ENCODE measurements around the gene SERINC5.

SERINC5 gene

DNA sequence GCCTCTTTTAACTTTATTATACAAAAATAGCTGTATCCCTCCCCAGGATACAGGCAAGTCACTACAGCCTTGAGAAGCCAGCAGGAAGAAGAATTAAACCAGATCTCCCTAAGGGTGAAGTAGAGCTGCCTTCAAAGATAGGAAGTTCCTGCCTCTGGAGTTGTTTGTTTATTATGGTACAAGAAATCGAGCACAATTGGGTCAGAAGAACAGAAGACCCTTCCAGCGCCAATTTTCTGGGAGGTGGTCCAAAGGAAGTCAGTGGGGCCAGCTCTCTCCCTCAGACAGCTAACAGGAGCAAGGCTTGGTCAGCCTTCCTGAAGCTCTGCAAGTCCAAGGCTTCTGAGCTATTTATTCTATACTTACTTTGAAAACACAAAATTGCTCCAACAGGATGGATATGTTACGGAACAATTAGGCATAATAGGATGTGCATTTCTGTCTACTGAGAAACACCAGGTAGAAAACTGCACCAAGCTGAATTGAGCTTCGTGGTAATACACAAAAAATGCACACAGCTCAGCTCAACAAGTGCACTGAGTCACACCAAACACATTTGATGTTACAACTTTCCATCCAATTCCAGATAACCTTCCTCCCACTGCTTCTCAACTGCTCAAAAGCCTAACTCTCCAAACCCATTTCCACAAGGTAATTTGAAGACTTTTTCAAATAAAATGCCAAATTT is 16.0 kb downstream of the SERINC5 start:
- H3K4me3 ChIP-seq (ENCODE audit: low read depth in 1 of 2, low read length in 1 of 2): no peak overlapping the region
- no peak overlapping the region for H3K27ac ChIP-seq
- no peaks in the 10 kb centered on the region for H3K9me3 ChIP-seq
- H3K36me3 ChIP-seq: no peaks in the 10 kb centered on the region
- H3K4me1 ChIP-seq (ENCODE audit: control insufficient read depth in 1 of 2, insufficient read depth in 1 of 2, low read depth in 1 of 2, low read length in 1 of 2): peaks cover 0 to 8% of the 10 kb centered on the region in 2 experiments
- TF ChIP-seq, protein P1, sequence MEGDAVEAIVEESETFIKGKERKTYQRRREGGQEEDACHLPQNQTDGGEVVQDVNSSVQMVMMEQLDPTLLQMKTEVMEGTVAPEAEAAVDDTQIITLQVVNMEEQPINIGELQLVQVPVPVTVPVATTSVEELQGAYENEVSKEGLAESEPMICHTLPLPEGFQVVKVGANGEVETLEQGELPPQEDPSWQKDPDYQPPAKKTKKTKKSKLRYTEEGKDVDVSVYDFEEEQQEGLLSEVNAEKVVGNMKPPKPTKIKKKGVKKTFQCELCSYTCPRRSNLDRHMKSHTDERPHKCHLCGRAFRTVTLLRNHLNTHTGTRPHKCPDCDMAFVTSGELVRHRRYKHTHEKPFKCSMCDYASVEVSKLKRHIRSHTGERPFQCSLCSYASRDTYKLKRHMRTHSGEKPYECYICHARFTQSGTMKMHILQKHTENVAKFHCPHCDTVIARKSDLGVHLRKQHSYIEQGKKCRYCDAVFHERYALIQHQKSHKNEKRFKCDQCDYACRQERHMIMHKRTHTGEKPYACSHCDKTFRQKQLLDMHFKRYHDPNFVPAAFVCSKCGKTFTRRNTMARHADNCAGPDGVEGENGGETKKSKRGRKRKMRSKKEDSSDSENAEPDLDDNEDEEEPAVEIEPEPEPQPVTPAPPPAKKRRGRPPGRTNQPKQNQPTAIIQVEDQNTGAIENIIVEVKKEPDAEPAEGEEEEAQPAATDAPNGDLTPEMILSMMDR (IDR thresholded peaks at IDR 0.05): no peak
- H3K27me3 ChIP-seq: no peaks in the 10 kb centered on the region

DNA sequence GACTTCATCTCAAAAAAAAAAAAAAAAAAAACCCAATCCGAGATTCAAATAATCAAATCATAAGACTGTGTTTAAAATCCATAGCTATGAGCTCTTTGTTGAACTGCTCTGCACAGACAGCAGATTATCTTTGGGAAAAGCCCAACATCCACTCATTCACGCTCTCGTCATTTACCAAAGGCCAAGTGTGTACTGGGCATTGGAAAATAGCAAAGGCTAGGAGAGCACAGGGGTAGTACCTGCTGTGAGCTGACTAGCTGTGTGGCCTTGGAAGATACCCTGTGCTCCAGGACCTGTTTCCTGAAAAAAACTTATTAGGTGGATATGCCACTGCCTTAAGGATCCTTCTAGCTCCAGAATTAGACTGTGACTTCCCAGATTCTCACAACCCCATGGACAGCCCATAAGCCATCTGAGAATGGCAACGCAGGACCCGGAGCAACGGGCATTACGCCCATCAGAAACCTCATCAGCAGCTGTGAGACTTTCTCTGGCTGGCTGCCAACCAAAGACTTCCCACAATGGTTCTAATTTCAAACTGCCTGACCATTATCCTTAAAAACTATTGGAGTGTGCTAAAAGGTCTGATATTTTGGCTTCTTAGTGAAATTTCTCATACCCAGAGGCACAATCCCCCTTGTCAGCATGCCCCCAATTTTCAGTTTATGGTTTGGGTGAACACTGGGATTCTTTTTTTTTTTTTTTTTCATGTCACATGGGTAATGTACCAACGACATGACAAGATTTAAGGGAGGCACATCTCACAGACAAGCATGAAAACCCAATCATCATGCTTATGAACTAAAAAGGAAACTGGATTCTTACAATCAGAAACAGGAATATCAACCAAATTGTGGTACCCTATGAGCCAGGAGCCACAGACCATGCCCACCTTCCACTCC is 16.8 kb downstream of the SERINC5 start:
- H3K27ac ChIP-seq: no peak overlapping the region
- no peaks in the 10 kb centered on the region for H3K27me3 ChIP-seq
- no peaks in the 10 kb centered on the region for H3K9me3 ChIP-seq
- H3K4me3 ChIP-seq (ENCODE audit: low read depth in 1 of 2, low read length in 1 of 2): no peak overlapping the region
- TF ChIP-seq, protein P1 (IDR thresholded peaks at IDR 0.05): no peak
- H3K4me1 ChIP-seq (ENCODE audit: control insufficient read depth in 1 of 2, insufficient read depth in 1 of 2, low read depth in 1 of 2, low read length in 1 of 2): peaks cover 0 to 8% of the 10 kb centered on the region in 2 experiments
- no peaks in the 10 kb centered on the region for H3K36me3 ChIP-seq

DNA sequence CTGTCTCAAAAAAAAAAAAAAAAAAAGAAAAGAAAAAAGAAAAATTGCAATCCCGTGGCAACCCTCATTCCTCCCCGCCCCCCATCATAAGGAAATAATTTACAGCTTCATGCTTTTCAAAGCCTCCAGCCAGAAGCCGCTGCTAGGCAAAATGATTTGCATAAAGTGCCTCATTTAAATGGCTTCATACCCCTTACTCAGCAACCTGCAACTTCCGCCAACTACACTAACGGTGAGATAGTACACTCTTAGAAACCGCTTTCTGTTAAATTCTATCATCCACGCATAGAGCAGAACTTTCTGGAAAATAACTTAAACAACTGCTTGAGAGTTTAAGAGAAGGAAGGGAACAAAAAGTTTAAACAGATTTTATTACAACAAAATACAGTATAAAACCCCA is 17.8 kb downstream of the SERINC5 start:
- Histone ChIP-seq H3K36me3 (no peaks in the 10 kb centered on the region), H3K9me3 (no peaks in the 10 kb centered on the region), H3K27ac (no peak overlapping the region), H3K4me3 (ENCODE audit: low read depth in 1 of 2, low read length in 1 of 2) (no peak overlapping the region), H3K27me3 (no peaks in the 10 kb centered on the region), H3K4me1 (ENCODE audit: control insufficient read depth in 1 of 2, insufficient read depth in 1 of 2, low read depth in 1 of 2, low read length in 1 of 2) (peaks cover 0 to 8% of the 10 kb centered on the region in 2 experiments)
- TF ChIP-seq, protein P1 (IDR thresholded peaks at IDR 0.05): no peak

DNA sequence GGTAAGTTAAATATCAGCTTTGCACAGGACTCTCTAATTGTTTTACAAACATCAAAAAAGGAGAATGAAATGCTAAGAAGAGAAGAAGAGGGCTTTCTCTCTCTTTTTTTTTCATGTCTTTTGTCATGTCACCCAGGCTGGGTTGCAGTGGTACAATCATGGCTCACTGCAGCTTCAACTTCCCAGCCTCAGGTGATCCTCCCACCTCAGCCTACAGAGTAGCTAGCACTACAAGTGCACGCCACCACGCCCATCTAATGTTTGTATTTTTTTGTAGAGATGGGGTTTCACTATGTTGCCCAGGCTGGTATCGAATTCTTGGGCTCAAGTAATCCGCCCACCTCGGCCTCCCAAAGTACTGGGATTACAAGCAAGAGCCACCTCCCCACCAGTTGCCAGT is 18.6 kb downstream of the SERINC5 start:
- TF ChIP-seq, protein P1 (IDR thresholded peaks at IDR 0.05): no peak
- no peaks in the 10 kb centered on the region for H3K9me3 ChIP-seq
- H3K36me3 ChIP-seq: no peaks in the 10 kb centered on the region
- H3K27ac ChIP-seq: no peak overlapping the region
- H3K27me3 ChIP-seq: no peaks in the 10 kb centered on the region
- H3K4me3 ChIP-seq (ENCODE audit: low read depth in 1 of 2, low read length in 1 of 2): no peak overlapping the region
- peaks cover 0 to 8% of the 10 kb centered on the region in 2 experiments for H3K4me1 ChIP-seq (ENCODE audit: control insufficient read depth in 1 of 2, insufficient read depth in 1 of 2, low read depth in 1 of 2, low read length in 1 of 2)

DNA sequence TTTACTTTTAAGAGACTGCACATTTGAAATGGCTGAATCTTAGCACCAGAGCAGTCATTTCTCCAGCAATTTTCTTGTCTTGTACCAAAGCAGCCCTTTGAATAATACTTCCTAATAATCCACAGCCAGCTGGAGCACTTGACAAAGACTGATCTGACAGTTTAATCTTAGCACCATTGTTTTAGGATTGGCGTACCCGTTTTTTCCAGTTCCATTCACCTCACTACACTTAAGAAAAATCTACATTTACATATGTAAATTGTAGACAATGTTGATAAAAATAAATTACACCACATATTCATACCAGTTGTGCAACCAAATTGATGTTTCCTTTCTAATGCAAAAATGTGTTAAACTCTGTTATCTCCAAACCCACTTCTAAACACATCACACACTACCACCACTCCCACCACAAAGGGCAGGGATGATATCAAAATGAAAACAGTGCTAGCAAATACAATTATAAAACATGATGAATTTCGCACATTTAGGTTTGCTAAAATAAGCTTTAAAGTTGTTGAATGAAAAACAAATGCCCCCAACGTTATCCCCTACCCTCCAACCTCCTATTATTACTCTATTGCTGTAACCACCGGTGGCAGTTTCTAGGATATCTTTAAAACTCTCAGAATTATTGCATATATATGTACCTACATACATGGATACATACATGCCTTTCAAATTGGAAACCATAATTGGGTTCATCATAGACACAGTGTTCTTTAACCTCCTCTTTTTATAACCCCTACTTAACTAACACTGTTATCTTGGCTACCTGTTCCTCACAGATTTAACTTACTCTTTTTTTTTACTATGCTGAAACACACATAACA is 21.5 kb downstream of the SERINC5 start:
- Histone ChIP-seq H3K36me3 (no peaks in the 10 kb centered on the region), H3K4me3 (ENCODE audit: low read depth in 1 of 2, low read length in 1 of 2) (no peak overlapping the region), H3K27ac (no peak overlapping the region), H3K27me3 (no peaks in the 10 kb centered on the region), H3K4me1 (ENCODE audit: control insufficient read depth in 1 of 2, insufficient read depth in 1 of 2, low read depth in 1 of 2, low read length in 1 of 2) (peaks cover 0 to 6% of the 10 kb centered on the region in 2 experiments), H3K9me3 (no peaks in the 10 kb centered on the region)
- TF ChIP-seq, protein P1 (IDR thresholded peaks at IDR 0.05): no peak
